HL-60 (cell line): ENCODE data around the gene EMD.

Experiments used
- DNase-seq, 2 experiments: peaks; one replicate each; pipeline ENCODE4 v3.0.0-alpha.2; 2010 to 2020; ENCODE audit warnings: low read depth in 1 of 2, low spot score in 1 of 2
- H3K27ac ChIP-seq: fragments of 250-450 bp; sonication (Bioruptor Pico); replicated peaks from 2 replicates; pipeline ENCODE4 v1.5.1; 2020; ENCODE audit warnings: mild to moderate bottlenecking, moderate library complexity
- H3K27me3 ChIP-seq: fragments of 250-450 bp; sonication (Bioruptor Pico); 2 replicates; pipeline ENCODE4 v1.5.1; 2021; ENCODE audit warnings: mild to moderate bottlenecking, moderate library complexity; ENCODE audit not compliant: insufficient read depth, poor library complexity, severe bottlenecking
- H3K4me3 ChIP-seq: replicated peaks from 2 replicates; pipeline ENCODE4 v1.5.1; 2011; ENCODE audit warnings: mild to moderate bottlenecking, control low read depth, low read length; ENCODE audit not compliant: insufficient read depth
- CTCF ChIP-seq: IDR thresholded peaks from one replicate; pipeline ENCODE4 v1.5.1; 2011; ENCODE audit warnings: low read length, control low read depth, inconsistent platforms; ENCODE audit not compliant: insufficient read depth
- GABPA ChIP-seq: IDR thresholded peaks from 2 replicates; pipeline ENCODE4 v1.6.1; 2012; ENCODE audit warnings: low read depth
- POLR2AphosphoS5 ChIP-seq: IDR thresholded peaks from 2 replicates; pipeline ENCODE4 v1.6.1; 2012; ENCODE audit warnings: low read depth
- REST ChIP-seq: IDR thresholded peaks from 2 replicates; pipeline ENCODE4 v1.6.1; 2012; ENCODE audit warnings: low read depth; ENCODE audit not compliant: insufficient replicate concordance
- SPI1 ChIP-seq: IDR thresholded peaks from 2 replicates; pipeline ENCODE4 v1.6.1; 2012; ENCODE audit warnings: low read depth, mild to moderate bottlenecking, borderline replicate concordance
- long read RNA-seq: library from polyadenylated mRNA; unstranded; transcript quantifications from one replicate; pipeline ENCODE4 v2.0.0, GENCODE V29; 2020

EMD gene
- long read RNA-seq, transcript EMD-202 (6 exons, 1,379 nt), result major isoform, 50 of 61 reads
- long read RNA-seq, partial matches to known transcripts, result 0 of 61 reads
- long read RNA-seq, other reads (novel, unspliced or antisense), result 10 of 61 reads

- peak; percentile 90 to 97 for DNase-seq
- Histone ChIP-seq H3K27me3 (no peaks in the 10 kb centered on the region), H3K27ac (peak within 1 kb of the TSS; percentile 86), H3K4me3 (peak within 1 kb of the TSS; percentile 56)
- TF ChIP-seq GABPA, result no peak
- peak; percentile 67 for TF ChIP-seq POLR2AphosphoS5
- no peak for TF ChIP-seq REST
- TF ChIP-seq CTCF, result no peak
- TF ChIP-seq SPI1, result no peak
Observed at GRCh38 chrX:154378799-154379568, at the start of gene EMD. Gene EMD, plus strand, starts transcription at chrX:154379295. Its CDS starts 190 bp downstream, at chrX:154379485.

DNA sequence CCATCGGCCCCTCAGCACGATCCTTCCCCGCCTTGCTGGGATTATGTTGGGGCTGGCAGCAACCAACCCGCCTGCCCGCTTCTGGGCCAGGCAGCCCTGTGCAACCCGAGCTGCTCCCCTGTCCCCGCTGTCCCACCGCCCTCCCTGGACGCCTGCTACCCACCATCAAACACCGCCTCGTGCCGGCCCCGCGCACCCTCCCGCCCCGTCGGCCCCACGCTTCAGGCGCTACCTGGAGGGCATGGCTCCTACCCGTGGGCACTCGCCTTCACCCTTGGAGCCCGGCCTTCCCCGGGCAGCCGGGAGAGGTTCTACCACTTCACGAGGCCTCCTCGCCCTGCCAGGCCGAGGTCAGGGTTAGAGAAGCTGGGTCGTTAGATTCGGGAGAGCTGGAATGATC lies 46.5 kb upstream of the EMD start:
- TF ChIP-seq POLR2AphosphoS5 (no peak), GABPA (no peak), REST (no peak), SPI1 (no peak), CTCF (no peak)
- no peak overlapping the region for H3K27ac ChIP-seq
- H3K4me3 ChIP-seq, result no peak overlapping the region
- no peak for DNase-seq
- H3K27me3 ChIP-seq, result no peaks in the 10 kb centered on the region

DNA sequence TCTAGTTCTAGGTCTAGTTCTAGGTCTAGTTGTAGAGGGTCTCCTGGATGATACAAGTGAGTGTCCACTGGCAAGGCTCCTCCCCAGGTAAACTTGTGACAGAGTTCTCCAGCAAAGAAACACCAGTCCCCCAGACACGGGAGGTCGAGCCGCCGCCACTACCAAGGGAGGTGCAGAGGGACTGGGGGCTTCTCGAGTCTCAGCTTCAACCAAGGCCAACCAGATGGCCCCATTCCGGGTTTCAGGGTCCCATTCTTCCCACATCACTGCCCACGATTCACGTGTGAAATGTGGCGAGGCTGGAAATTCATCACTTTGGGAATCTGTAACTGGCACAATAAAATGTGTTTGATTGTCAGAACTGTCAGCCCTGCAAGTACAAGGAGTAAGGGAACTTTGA lies 46.0 kb upstream of the EMD start:
- Histone ChIP-seq H3K4me3 (no peak overlapping the region), H3K27me3 (no peaks in the 10 kb centered on the region), H3K27ac (no peak overlapping the region)
- no peak for TF ChIP-seq CTCF
- TF ChIP-seq REST, result no peak
- no peak for TF ChIP-seq GABPA
- no peak for TF ChIP-seq POLR2AphosphoS5
- no peak for TF ChIP-seq SPI1
- DNase-seq, result no peak
